Measurements from ENCODE around the gene F12.
A peak's percentile ranks its signal among the peaks of the same experiment; 100 is the strongest.

The F12 gene

GRCh38 chr5:177380805-177381126 is 28.6 kb downstream of the F12 start:
- WGBS: 91% methylated on average over 5 of the region's 6 CpGs
- Histone ChIP-seq H3K36me3 (ENCODE audit: control insufficient read depth in 1 of 2, insufficient read depth in 2 of 2, low read depth in 1 of 2, low read length in 2 of 2) (no peaks in the 10 kb centered on the region), H3K9ac (ENCODE audit: low read length) (no peak overlapping the region)

DNA sequence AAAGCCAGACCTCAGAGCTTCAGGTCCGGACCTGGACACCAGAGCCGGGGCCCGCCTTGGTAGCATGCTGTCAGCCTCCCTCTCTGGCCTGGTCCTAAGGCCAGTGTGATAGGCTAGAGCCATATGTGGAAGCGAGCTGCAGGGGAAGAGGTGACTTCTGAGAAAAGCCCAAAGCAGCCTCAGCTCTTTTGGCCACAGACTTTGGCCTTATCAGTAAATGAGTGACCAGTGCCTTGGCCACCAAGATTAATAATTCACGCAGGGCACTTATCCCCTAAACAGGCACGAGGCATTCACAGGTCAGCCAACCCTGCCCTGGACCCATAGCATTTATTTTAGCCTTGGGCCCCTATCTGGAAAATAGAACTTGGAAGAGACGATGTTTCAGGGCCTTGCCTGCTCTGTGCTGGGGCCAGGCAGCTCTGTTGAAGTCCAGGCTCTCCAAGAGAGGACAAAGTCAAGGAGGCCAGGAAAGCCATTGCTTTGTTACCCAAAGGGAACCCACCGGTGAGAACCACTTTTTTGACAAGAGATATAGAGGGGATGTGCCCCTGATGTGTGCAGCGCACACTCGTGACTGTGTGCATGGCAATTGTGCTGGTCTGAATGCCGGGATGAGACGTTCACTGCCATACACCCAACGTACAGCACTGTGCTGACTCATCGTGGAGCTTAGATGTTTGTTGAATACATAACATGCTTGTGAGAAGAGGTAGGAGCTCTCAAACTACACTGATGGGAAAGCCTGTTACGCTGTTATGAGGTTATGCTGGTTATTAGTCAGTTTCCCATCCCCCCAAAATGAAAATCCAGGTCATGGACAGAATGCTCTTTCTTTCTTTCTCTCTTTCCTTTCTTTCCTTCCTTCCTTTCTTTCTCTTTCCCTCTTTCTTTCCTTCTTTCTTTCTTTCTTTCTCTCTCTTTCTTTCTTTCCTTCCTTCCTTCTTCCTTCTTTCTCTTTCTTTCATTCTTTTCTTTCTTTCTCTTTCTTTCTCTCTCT is 30.2 kb downstream of the F12 start:
- peak overlapping the region; percentile 37 for H2BK5ac ChIP-seq (ENCODE audit: low read depth, low read length, poor library complexity, severe bottlenecking)
- H3K9ac ChIP-seq (ENCODE audit: low read length): no peak overlapping the region
- peak overlapping the region; percentile 5 for H4K91ac ChIP-seq (ENCODE audit: low read length)
- peak overlapping the region; percentile 79 for H3K27ac ChIP-seq (ENCODE audit: low read length, poor library complexity, severe bottlenecking)
- no peak overlapping the region for H2AK5ac ChIP-seq (ENCODE audit: low read length, severe bottlenecking)
- no peak overlapping the region for H3K4me2 ChIP-seq (ENCODE audit: low read length, poor library complexity, severe bottlenecking)
- peak overlapping the region in 1 of 2 experiments; percentile 46 for H3K14ac ChIP-seq (ENCODE audit: low read length in 2 of 2)
- no peak overlapping the region for H2BK120ac ChIP-seq (ENCODE audit: low read depth, low read length)
- WGBS: 70% methylated on average over 13 of the region's 15 CpGs
- no peaks in the 10 kb centered on the region for H3K36me3 ChIP-seq (ENCODE audit: control insufficient read depth in 1 of 2, insufficient read depth in 2 of 2, low read depth in 1 of 2, low read length in 2 of 2)
- H2AFZ ChIP-seq (ENCODE audit: low read depth, low read length): no peak overlapping the region
- no peak overlapping the region for H2BK15ac ChIP-seq (ENCODE audit: low read depth, poor library complexity, severe bottlenecking)
- no peak overlapping the region for H3K23ac ChIP-seq (ENCODE audit: low read length in 2 of 2)
- peak overlapping the region in 1 of 2 experiments; percentile 60 for H3K4ac ChIP-seq (ENCODE audit: low read depth in 1 of 2, low read length in 2 of 2)
- H3K4me3 ChIP-seq (ENCODE audit: insufficient read depth in 1 of 2, low read depth in 1 of 2, low read length in 2 of 2): no peak overlapping the region
- peak; percentile 90 for DNase-seq
- peak overlapping the region; percentile 53 to 55 for H2BK12ac ChIP-seq (ENCODE audit: low read length in 2 of 2)
- no peaks in the 10 kb centered on the region for H3K79me1 ChIP-seq (replicated peaks; ENCODE audit: low read length, poor library complexity, severe bottlenecking)
- H3K27me3 ChIP-seq (ENCODE audit: control insufficient read depth in 1 of 2, insufficient read depth in 1 of 2, low read length in 2 of 2): peaks cover 3 to 56% of the 10 kb centered on the region in 2 experiments
- H3K18ac ChIP-seq (ENCODE audit: low read depth in 1 of 2, low read length in 2 of 2): peak overlapping the region; percentile 11 to 59
- H4K8ac ChIP-seq (ENCODE audit: low read length): peak overlapping the region; percentile 76
- peaks cover 18% of the 10 kb centered on the region for H3K4me1 ChIP-seq (ENCODE audit: control insufficient read depth, insufficient read depth, low read depth, low read length)
- H3K9me3 ChIP-seq (ENCODE audit: control insufficient read depth, low read length): no peaks in the 10 kb centered on the region

More at GRCh38 chr5:177380805-177381126, 28.6 kb downstream of the F12 start:
- Histone ChIP-seq H4K91ac (ENCODE audit: low read length) (no peak overlapping the region), H4K8ac (ENCODE audit: low read length) (no peak overlapping the region), H3K14ac (ENCODE audit: low read length in 2 of 2) (no peak overlapping the region), H3K9me3 (ENCODE audit: control insufficient read depth, low read length) (no peaks in the 10 kb centered on the region), H3K27me3 (ENCODE audit: control insufficient read depth in 1 of 2, insufficient read depth in 1 of 2, low read length in 2 of 2) (peaks cover 10 to 62% of the 10 kb centered on the region in 2 experiments), H3K4me1 (ENCODE audit: control insufficient read depth, insufficient read depth, low read depth, low read length) (peaks cover 18% of the 10 kb centered on the region), H2BK120ac (ENCODE audit: low read depth, low read length) (no peak overlapping the region), H3K4ac (ENCODE audit: low read depth in 1 of 2, low read length in 2 of 2) (no peak overlapping the region), H3K79me1 (replicated peaks; ENCODE audit: low read length, poor library complexity, severe bottlenecking) (no peaks in the 10 kb centered on the region), H2BK12ac (ENCODE audit: low read length in 2 of 2) (no peak overlapping the region), H3K4me3 (ENCODE audit: insufficient read depth in 1 of 2, low read depth in 1 of 2, low read length in 2 of 2) (no peak overlapping the region), H3K23ac (ENCODE audit: low read length in 2 of 2) (no peak overlapping the region), H2BK15ac (ENCODE audit: low read depth, poor library complexity, severe bottlenecking) (no peak overlapping the region), H2AK5ac (ENCODE audit: low read length, severe bottlenecking) (no peak overlapping the region), H3K27ac (ENCODE audit: low read length, poor library complexity, severe bottlenecking) (no peak overlapping the region), H3K18ac (ENCODE audit: low read depth in 1 of 2, low read length in 2 of 2) (no peak overlapping the region), H3K4me2 (ENCODE audit: low read length, poor library complexity, severe bottlenecking) (no peak overlapping the region), H2BK5ac (ENCODE audit: low read depth, low read length, poor library complexity, severe bottlenecking) (no peak overlapping the region), H2AFZ (ENCODE audit: low read depth, low read length) (no peak overlapping the region)
- DNase-seq: no peak

DNA sequence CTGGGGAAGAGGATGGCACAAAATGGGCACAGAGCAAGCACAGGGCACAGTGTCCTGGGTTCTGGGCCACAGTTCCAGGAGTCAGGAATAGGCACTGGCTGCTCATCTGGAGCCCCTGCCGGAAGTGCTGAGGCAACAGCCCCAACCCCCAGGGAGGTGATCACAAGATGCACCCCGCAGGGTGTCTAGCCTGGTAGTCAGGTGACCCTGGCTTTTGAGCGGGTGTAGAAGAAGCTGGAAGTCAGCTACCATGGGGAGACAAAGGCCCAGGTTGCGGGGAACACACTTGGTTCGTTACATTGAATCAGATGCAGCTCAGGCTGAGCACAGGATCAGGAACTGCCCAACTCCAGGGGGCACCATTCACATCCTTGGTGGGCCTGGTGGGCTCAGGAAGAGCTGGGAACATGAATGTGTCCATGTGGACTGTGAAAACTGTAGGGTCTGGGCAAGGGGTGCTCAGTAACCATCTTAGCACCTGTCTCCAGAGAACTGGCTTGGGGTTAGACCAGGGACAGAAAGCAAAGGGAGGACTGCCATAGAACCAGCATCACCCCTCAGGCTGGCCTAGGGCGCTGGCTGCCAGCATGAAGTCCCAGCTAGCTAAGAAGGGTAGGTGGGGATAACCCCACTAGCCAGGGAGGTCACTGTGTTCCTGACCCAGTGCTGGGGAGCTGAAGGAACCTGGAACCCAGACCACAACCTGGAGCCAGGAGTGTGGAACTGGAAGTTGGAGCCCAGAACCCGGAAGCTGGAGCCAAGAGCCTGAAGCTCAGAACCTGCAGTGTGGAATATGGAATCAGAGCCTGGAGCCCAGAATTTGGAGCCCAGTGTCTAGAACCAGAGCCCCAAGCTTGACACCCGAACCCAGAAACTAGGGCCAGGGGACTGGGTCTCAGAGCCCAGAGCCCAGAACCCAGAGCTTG is 31.2 kb downstream of the F12 start:
- H2BK5ac ChIP-seq (ENCODE audit: low read depth, low read length, poor library complexity, severe bottlenecking): no peak overlapping the region
- H2BK15ac ChIP-seq (ENCODE audit: low read depth, poor library complexity, severe bottlenecking): no peak overlapping the region
- H3K9ac ChIP-seq (ENCODE audit: low read length): no peak overlapping the region
- no peak overlapping the region for H4K8ac ChIP-seq (ENCODE audit: low read length)
- WGBS: 96% methylated on average over 8 of the region's 8 CpGs
- no peak overlapping the region for H2BK12ac ChIP-seq (ENCODE audit: low read length in 2 of 2)
- H3K4me3 ChIP-seq (ENCODE audit: insufficient read depth in 1 of 2, low read depth in 1 of 2, low read length in 2 of 2): no peak overlapping the region
- H3K27me3 ChIP-seq (ENCODE audit: control insufficient read depth in 1 of 2, insufficient read depth in 1 of 2, low read length in 2 of 2): peaks cover 0 to 54% of the 10 kb centered on the region in 2 experiments
- no peak overlapping the region for H4K91ac ChIP-seq (ENCODE audit: low read length)
- H3K36me3 ChIP-seq (ENCODE audit: control insufficient read depth in 1 of 2, insufficient read depth in 2 of 2, low read depth in 1 of 2, low read length in 2 of 2): peaks cover 0 to 4% of the 10 kb centered on the region in 2 experiments
- no peak for DNase-seq
- peak overlapping the region; percentile 29 for H2AK5ac ChIP-seq (ENCODE audit: low read length, severe bottlenecking)
- H3K14ac ChIP-seq (ENCODE audit: low read length in 2 of 2): no peak overlapping the region
- H3K79me1 ChIP-seq (replicated peaks; ENCODE audit: low read length, poor library complexity, severe bottlenecking): no peaks in the 10 kb centered on the region
- H2AFZ ChIP-seq (ENCODE audit: low read depth, low read length): no peak overlapping the region
- no peak overlapping the region for H3K4me2 ChIP-seq (ENCODE audit: low read length, poor library complexity, severe bottlenecking)
- no peak overlapping the region for H3K23ac ChIP-seq (ENCODE audit: low read length in 2 of 2)
- H3K4me1 ChIP-seq (ENCODE audit: control insufficient read depth, insufficient read depth, low read depth, low read length): peaks cover 18% of the 10 kb centered on the region
- no peaks in the 10 kb centered on the region for H3K9me3 ChIP-seq (ENCODE audit: control insufficient read depth, low read length)
- no peak overlapping the region for H2BK120ac ChIP-seq (ENCODE audit: low read depth, low read length)
- H3K27ac ChIP-seq (ENCODE audit: low read length, poor library complexity, severe bottlenecking): no peak overlapping the region
- H3K18ac ChIP-seq (ENCODE audit: low read depth in 1 of 2, low read length in 2 of 2): no peak overlapping the region
- no peak overlapping the region for H3K4ac ChIP-seq (ENCODE audit: low read depth in 1 of 2, low read length in 2 of 2)

GRCh38 chr5:177376107-177376506 is 33.3 kb downstream of the F12 start:
- no peak overlapping the region for H2BK12ac ChIP-seq (ENCODE audit: low read length in 2 of 2)
- no peak overlapping the region for H4K8ac ChIP-seq (ENCODE audit: low read length)
- H3K79me1 ChIP-seq (replicated peaks; ENCODE audit: low read length, poor library complexity, severe bottlenecking): peaks cover 10% of the 10 kb centered on the region
- no peak overlapping the region for H3K4ac ChIP-seq (ENCODE audit: low read depth in 1 of 2, low read length in 2 of 2)
- no peaks in the 10 kb centered on the region for H3K9me3 ChIP-seq (ENCODE audit: control insufficient read depth, low read length)
- H3K36me3 ChIP-seq (ENCODE audit: control insufficient read depth in 1 of 2, insufficient read depth in 2 of 2, low read depth in 1 of 2, low read length in 2 of 2): peaks cover 0 to 14% of the 10 kb centered on the region in 2 experiments
- no peak overlapping the region for H3K27ac ChIP-seq (ENCODE audit: low read length, poor library complexity, severe bottlenecking)
- no peak overlapping the region for H3K9ac ChIP-seq (ENCODE audit: low read length)
- H3K27me3 ChIP-seq (ENCODE audit: control insufficient read depth in 1 of 2, insufficient read depth in 1 of 2, low read length in 2 of 2): peaks cover 0 to 35% of the 10 kb centered on the region in 2 experiments
- WGBS: 95% methylated on average over 11 of the region's 11 CpGs
- H3K4me1 ChIP-seq (ENCODE audit: control insufficient read depth, insufficient read depth, low read depth, low read length): peaks cover 30% of the 10 kb centered on the region
- H3K4me3 ChIP-seq (ENCODE audit: insufficient read depth in 1 of 2, low read depth in 1 of 2, low read length in 2 of 2): no peak overlapping the region
- H3K23ac ChIP-seq (ENCODE audit: low read length in 2 of 2): no peak overlapping the region
- no peak overlapping the region for H3K14ac ChIP-seq (ENCODE audit: low read length in 2 of 2)
- no peak overlapping the region for H3K18ac ChIP-seq (ENCODE audit: low read depth in 1 of 2, low read length in 2 of 2)
- no peak for DNase-seq
- H2BK5ac ChIP-seq (ENCODE audit: low read depth, low read length, poor library complexity, severe bottlenecking): no peak overlapping the region
- no peak overlapping the region for H4K91ac ChIP-seq (ENCODE audit: low read length)
- H2AFZ ChIP-seq (ENCODE audit: low read depth, low read length): no peak overlapping the region
- no peak overlapping the region for H2AK5ac ChIP-seq (ENCODE audit: low read length, severe bottlenecking)
- no peak overlapping the region for H3K4me2 ChIP-seq (ENCODE audit: low read length, poor library complexity, severe bottlenecking)
- H2BK120ac ChIP-seq (ENCODE audit: low read depth, low read length): no peak overlapping the region
- H2BK15ac ChIP-seq (ENCODE audit: low read depth, poor library complexity, severe bottlenecking): no peak overlapping the region
